GM23338 (cell line): ENCODE results near the gene PTGR3. TPM values are rescaled to one million over a fixed set of nuclear protein-coding genes. Genes with fewer than 3 reads are reported as not detected.

Source experiments
- ATAC-seq: fragments of 200-7000 bp; cut with Tn5 transposase; 3 replicates; pipeline ENCODE4 v1.9.1; 2020
- DNase-seq: peaks from one replicate; pipeline ENCODE4 v3.0.0-alpha.2; 2015; ENCODE audit warnings: low spot score
- H2AFZ ChIP-seq: fragments of 200-600 bp; sonication (generic); 2 replicates; pipeline ENCODE4 v1.8.0; 2016; ENCODE audit warnings: antibody characterized with exemption, mild to moderate bottlenecking, moderate library complexity
- H3F3A ChIP-seq: fragments of 200-600 bp; sonication (generic); replicated peaks from 2 replicates; pipeline ENCODE4 v1.8.0; 2017; ENCODE audit warnings: antibody characterized with exemption, mixed run types, low read depth
- H3K27ac ChIP-seq: fragments of 200-600 bp; sonication (generic); 2 replicates; pipeline ENCODE4 v1.6.1; 2016; ENCODE audit warnings: low read depth
- H3K27me3 ChIP-seq: fragments of 200-600 bp; sonication (generic); 2 replicates; pipeline ENCODE4 v1.8.0; 2016; ENCODE audit warnings: mild to moderate bottlenecking, mixed run types, moderate library complexity; ENCODE audit not compliant: insufficient read depth
- H3K36me3 ChIP-seq: fragments of 200-600 bp; sonication (generic); 2 replicates; pipeline ENCODE4 v1.8.0; 2016; ENCODE audit warnings: mild to moderate bottlenecking; ENCODE audit not compliant: insufficient read depth
- H3K4me1 ChIP-seq: fragments of 200-600 bp; sonication (generic); 2 replicates; pipeline ENCODE4 v1.8.0; 2016; ENCODE audit warnings: mild to moderate bottlenecking, moderate library complexity; ENCODE audit not compliant: insufficient read depth
- H3K4me2 ChIP-seq: fragments of 200-600 bp; sonication (generic); 2 replicates; pipeline ENCODE4 v1.7.1; 2017; ENCODE audit warnings: mixed run types
- H3K4me3 ChIP-seq: fragments of 200-600 bp; sonication (generic); 2 replicates; pipeline ENCODE4 v1.6.1; 2016; ENCODE audit warnings: mixed run types
- H3K79me2 ChIP-seq: fragments of 200-600 bp; sonication (generic); replicated peaks from 2 replicates; pipeline ENCODE4 v1.8.0; 2017; ENCODE audit warnings: mild to moderate bottlenecking; ENCODE audit not compliant: insufficient read depth
- H3K9me2 ChIP-seq: fragments of 200-600 bp; sonication (generic); 2 replicates; pipeline ENCODE4 v1.8.0; 2017; ENCODE audit not compliant: insufficient read depth
- H4K20me1 ChIP-seq: fragments of 200-600 bp; sonication (generic); replicated peaks from 2 replicates; pipeline ENCODE4 v1.8.0; 2017; ENCODE audit warnings: mild to moderate bottlenecking; ENCODE audit not compliant: insufficient read depth
- H3K27ac Mint-ChIP-seq: 2 replicates; pipeline ENCODE4 v1.8.0; 2020; ENCODE audit warnings: inconsistent platforms, mild to moderate bottlenecking, moderate library complexity, mixed read lengths
- H3K27me3 Mint-ChIP-seq: 3 replicates; pipeline ENCODE4 v1.8.0; 2022; ENCODE audit warnings: low read depth, mild to moderate bottlenecking, moderate library complexity, mixed read lengths, inconsistent platforms; ENCODE audit not compliant: insufficient read depth, poor library complexity
- H3K36me3 Mint-ChIP-seq: 3 replicates; pipeline ENCODE4 v1.8.0; 2021; ENCODE audit warnings: low read depth, mild to moderate bottlenecking, inconsistent platforms, moderate library complexity, mixed read lengths
- H3K4me1 Mint-ChIP-seq: 3 replicates; pipeline ENCODE4 v1.8.0; 2020; ENCODE audit warnings: mild to moderate bottlenecking, inconsistent platforms, mixed read lengths
- H3K4me3 Mint-ChIP-seq: 3 replicates; pipeline ENCODE4 v1.8.0; 2021; ENCODE audit warnings: moderate library complexity, mild to moderate bottlenecking, inconsistent platforms, mixed read lengths
- H3K9me3 Mint-ChIP-seq: 3 replicates; pipeline ENCODE4 v1.8.0; 2020; ENCODE audit warnings: moderate library complexity, mild to moderate bottlenecking, inconsistent platforms, mixed read lengths
- CREB1 ChIP-seq: fragments of 250-450 bp; sonication (Bioruptor Pico); IDR thresholded peaks from 2 replicates; pipeline ENCODE4 v1.5.0; 2020; ENCODE audit warnings: low read depth, mild to moderate bottlenecking, moderate library complexity
- EZH2phosphoT487 ChIP-seq: fragments of 200-600 bp; sonication (generic); IDR thresholded peaks from one replicate; pipeline ENCODE4 v1.8.1; 2018; ENCODE audit warnings: antibody characterized with exemption; ENCODE audit not compliant: unreplicated experiment
- JUNB ChIP-seq: IDR thresholded peaks from one replicate; pipeline ENCODE4 v1.6.1; 2016; ENCODE audit warnings: antibody characterized with exemption; ENCODE audit not compliant: unreplicated experiment
- STAT1 ChIP-seq: IDR thresholded peaks from one replicate; pipeline ENCODE4 v1.6.1; 2016; ENCODE audit warnings: antibody characterized with exemption; ENCODE audit not compliant: unreplicated experiment
- ZNF114 ChIP-seq: fragments of 250-450 bp; sonication (Bioruptor Pico); IDR thresholded peaks from 2 replicates; pipeline ENCODE4 v1.5.0; 2020; ENCODE audit warnings: mild to moderate bottlenecking, moderate library complexity
- ZNF331 ChIP-seq: fragments of 250-450 bp; sonication (Bioruptor Pico); IDR thresholded peaks from 2 replicates; pipeline ENCODE4 v1.5.0; 2020; ENCODE audit warnings: low read depth, mild to moderate bottlenecking, moderate library complexity
- polyA plus RNA-seq: library from polyadenylated mRNA; unstranded; fragments of >200 nt; fragmentation: Nextera tagmentation; extraction: Ambion mirVana; gene quantifications from 2 replicates; pipeline ENCODE4 v1.2.1, GENCODE V29; 2016
- total RNA-seq: library from RNA; depleted of rRNA; stranded (reverse); fragments of >200 nt; shearing (Covaris generic); gene quantifications from 2 replicates; pipeline ENCODE4 v1.2.3, GENCODE V29; 2014
- TF ChIP-seq, protein P1 (sequence below), 2 experiments: fragments of 200-600 bp in 1 of 2; sonication (generic) in 1 of 2; conservative IDR thresholded peaks; 2 replicates each; pipeline versions ENCODE4 v1.5.1 to v1.6.1; 2016 to 2017; ENCODE audit warnings: antibody characterized with exemption in 2 of 2, low read depth in 2 of 2, mild to moderate bottlenecking in 2 of 2, moderate library complexity in 1 of 2
- TF ChIP-seq, protein P2 (sequence below): IDR thresholded peaks from one replicate; pipeline ENCODE4 v1.6.1; 2018; ENCODE audit warnings: antibody characterized with exemption; ENCODE audit not compliant: unreplicated experiment
- TF ChIP-seq, protein P3 (sequence below): IDR thresholded peaks from 2 replicates; pipeline ENCODE4 v1.6.1; 2016; ENCODE audit warnings: antibody characterized with exemption

Gene PTGR3
- total and polyA plus RNA-seq, 2 experiments from 2014 or later, result 0.84 to 1.5 TPM

DNA sequence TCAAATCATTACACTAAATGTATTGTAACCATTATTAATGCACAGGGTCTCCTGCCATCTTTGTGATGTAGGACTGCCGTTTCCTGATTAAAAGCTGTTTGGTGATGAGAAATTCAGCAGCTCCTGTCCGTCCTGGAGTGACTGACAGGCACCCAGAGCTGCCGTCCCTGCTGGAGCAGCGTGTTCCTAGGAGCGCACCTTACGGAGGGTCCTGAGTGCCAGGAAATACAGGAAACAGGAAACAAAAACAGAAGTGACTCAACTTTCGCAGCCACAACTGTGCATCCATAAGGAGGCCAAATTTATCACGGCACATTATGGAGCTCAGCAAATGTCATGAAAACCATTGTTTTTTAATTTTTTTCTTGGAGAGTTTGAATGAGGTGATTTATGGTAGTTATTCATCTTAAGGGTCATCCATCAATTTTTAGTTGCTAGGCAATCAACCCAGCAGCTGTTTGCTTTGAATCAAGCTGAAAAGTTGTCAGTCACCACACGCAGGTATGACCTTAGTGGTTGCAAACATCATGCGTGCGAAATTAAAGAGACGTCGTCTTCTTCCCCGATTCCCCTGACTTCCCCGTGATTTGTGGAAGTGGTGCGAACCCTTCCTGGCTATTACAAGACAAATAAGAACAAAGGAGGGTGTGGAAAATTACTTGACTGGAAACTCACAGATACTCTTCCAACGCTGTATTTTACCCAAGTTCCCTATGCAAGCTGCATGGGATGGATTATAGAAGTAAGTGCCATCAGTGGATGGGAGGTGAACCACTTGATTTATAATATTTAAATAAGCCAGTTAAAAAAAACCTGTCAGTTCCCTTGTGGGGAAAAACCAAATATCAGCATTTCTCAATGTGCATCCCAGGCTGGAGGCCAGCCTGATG lies 21.5 kb upstream of the PTGR3 start:
- Mint-ChIP-seq H3K4me1 (0 out of 3 replicates have a peak, but pooled peaks cover 3% of the 10 kb centered on the region), H3K4me3 (no peak overlapping the region), H3K9me3 (no peaks in the 10 kb centered on the region), H3K27ac (no peak overlapping the region), H3K27me3 (peaks cover 3% of the 10 kb centered on the region), H3K36me3 (no peaks in the 10 kb centered on the region)
- Histone ChIP-seq H2AFZ (no peak overlapping the region), H3K27me3 (no peaks in the 10 kb centered on the region), H3K9me2 (no peaks in the 10 kb centered on the region), H3K79me2 (no peaks in the 10 kb centered on the region), H3K4me3 (no peak overlapping the region), H3K36me3 (no peaks in the 10 kb centered on the region), H3K4me1 (no peaks in the 10 kb centered on the region), H3K27ac (no peak overlapping the region), H3F3A (no peaks in the 10 kb centered on the region), H4K20me1 (no peaks in the 10 kb centered on the region), H3K4me2 (no peak overlapping the region)
- TF ChIP-seq, protein P1, sequence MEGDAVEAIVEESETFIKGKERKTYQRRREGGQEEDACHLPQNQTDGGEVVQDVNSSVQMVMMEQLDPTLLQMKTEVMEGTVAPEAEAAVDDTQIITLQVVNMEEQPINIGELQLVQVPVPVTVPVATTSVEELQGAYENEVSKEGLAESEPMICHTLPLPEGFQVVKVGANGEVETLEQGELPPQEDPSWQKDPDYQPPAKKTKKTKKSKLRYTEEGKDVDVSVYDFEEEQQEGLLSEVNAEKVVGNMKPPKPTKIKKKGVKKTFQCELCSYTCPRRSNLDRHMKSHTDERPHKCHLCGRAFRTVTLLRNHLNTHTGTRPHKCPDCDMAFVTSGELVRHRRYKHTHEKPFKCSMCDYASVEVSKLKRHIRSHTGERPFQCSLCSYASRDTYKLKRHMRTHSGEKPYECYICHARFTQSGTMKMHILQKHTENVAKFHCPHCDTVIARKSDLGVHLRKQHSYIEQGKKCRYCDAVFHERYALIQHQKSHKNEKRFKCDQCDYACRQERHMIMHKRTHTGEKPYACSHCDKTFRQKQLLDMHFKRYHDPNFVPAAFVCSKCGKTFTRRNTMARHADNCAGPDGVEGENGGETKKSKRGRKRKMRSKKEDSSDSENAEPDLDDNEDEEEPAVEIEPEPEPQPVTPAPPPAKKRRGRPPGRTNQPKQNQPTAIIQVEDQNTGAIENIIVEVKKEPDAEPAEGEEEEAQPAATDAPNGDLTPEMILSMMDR (conservative IDR thresholded peaks at IDR 0.05; ENCODE audit: low read depth in 2 of 2), result no peak
- no peak for TF ChIP-seq CREB1 (CRISPR knock-in tag)
- DNase-seq, result no peak
- no peak for ATAC-seq

DNA sequence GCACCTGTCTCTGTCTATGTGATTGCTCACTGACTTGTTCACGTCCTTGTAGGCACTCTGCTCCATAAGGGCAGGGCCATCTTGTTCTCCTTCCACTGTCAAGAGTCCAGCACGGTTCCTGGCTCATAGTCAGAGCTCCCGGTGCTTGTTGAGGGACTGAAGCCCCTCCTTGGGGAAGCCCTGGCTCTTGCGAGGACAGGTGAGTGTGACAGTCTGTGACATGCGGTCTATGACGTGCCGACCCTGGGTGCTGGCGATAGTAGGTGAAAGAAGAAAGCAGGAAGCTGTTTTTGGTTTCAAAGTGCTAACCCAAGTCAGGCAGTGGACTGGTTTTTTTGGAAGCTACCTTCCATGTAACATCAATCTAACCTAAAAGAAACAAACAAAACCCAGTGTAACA lies 20.5 kb upstream of the PTGR3 start:
- Histone ChIP-seq H3K27ac (no peak overlapping the region), H3K9me2 (no peaks in the 10 kb centered on the region), H3K79me2 (no peaks in the 10 kb centered on the region), H3K4me1 (no peaks in the 10 kb centered on the region), H3F3A (no peaks in the 10 kb centered on the region), H3K4me3 (no peak overlapping the region), H3K36me3 (no peaks in the 10 kb centered on the region), H3K4me2 (no peak overlapping the region), H4K20me1 (no peaks in the 10 kb centered on the region), H3K27me3 (no peaks in the 10 kb centered on the region), H2AFZ (no peak overlapping the region)
- DNase-seq (no peak), ATAC-seq (no peak)
- Mint-ChIP-seq H3K27ac (no peak overlapping the region), H3K4me3 (no peak overlapping the region), H3K36me3 (no peaks in the 10 kb centered on the region), H3K4me1 (0 out of 3 replicates have a peak, but pooled peaks cover 3% of the 10 kb centered on the region), H3K27me3 (peaks cover 4% of the 10 kb centered on the region), H3K9me3 (no peaks in the 10 kb centered on the region)
- TF ChIP-seq, protein P2, sequence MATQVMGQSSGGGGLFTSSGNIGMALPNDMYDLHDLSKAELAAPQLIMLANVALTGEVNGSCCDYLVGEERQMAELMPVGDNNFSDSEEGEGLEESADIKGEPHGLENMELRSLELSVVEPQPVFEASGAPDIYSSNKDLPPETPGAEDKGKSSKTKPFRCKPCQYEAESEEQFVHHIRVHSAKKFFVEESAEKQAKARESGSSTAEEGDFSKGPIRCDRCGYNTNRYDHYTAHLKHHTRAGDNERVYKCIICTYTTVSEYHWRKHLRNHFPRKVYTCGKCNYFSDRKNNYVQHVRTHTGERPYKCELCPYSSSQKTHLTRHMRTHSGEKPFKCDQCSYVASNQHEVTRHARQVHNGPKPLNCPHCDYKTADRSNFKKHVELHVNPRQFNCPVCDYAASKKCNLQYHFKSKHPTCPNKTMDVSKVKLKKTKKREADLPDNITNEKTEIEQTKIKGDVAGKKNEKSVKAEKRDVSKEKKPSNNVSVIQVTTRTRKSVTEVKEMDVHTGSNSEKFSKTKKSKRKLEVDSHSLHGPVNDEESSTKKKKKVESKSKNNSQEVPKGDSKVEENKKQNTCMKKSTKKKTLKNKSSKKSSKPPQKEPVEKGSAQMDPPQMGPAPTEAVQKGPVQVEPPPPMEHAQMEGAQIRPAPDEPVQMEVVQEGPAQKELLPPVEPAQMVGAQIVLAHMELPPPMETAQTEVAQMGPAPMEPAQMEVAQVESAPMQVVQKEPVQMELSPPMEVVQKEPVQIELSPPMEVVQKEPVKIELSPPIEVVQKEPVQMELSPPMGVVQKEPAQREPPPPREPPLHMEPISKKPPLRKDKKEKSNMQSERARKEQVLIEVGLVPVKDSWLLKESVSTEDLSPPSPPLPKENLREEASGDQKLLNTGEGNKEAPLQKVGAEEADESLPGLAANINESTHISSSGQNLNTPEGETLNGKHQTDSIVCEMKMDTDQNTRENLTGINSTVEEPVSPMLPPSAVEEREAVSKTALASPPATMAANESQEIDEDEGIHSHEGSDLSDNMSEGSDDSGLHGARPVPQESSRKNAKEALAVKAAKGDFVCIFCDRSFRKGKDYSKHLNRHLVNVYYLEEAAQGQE, result no peak
- TF ChIP-seq JUNB (no peak), CREB1 (CRISPR knock-in tag) (no peak), EZH2phosphoT487 (no peak), STAT1 (no peak), ZNF331 (CRISPR knock-in tag) (no peak), ZNF114 (CRISPR knock-in tag) (no peak)
- TF ChIP-seq, protein P3, sequence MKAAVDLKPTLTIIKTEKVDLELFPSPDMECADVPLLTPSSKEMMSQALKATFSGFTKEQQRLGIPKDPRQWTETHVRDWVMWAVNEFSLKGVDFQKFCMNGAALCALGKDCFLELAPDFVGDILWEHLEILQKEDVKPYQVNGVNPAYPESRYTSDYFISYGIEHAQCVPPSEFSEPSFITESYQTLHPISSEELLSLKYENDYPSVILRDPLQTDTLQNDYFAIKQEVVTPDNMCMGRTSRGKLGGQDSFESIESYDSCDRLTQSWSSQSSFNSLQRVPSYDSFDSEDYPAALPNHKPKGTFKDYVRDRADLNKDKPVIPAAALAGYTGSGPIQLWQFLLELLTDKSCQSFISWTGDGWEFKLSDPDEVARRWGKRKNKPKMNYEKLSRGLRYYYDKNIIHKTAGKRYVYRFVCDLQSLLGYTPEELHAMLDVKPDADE, result no peak
